GM12872 (cell line): ENCODE results near the gene SIAH3.

Experiments used
- TF ChIP-seq, protein P1 (sequence below): IDR thresholded peaks from 3 replicates; pipeline ENCODE4 v1.5.1; 2011; ENCODE audit warnings: low read depth, mild to moderate bottlenecking, low read length, moderate library complexity; ENCODE audit not compliant: insufficient read depth

Gene SIAH3, protein sequence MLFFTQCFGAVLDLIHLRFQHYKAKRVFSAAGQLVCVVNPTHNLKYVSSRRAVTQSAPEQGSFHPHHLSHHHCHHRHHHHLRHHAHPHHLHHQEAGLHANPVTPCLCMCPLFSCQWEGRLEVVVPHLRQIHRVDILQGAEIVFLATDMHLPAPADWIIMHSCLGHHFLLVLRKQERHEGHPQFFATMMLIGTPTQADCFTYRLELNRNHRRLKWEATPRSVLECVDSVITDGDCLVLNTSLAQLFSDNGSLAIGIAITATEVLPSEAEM

DNA sequence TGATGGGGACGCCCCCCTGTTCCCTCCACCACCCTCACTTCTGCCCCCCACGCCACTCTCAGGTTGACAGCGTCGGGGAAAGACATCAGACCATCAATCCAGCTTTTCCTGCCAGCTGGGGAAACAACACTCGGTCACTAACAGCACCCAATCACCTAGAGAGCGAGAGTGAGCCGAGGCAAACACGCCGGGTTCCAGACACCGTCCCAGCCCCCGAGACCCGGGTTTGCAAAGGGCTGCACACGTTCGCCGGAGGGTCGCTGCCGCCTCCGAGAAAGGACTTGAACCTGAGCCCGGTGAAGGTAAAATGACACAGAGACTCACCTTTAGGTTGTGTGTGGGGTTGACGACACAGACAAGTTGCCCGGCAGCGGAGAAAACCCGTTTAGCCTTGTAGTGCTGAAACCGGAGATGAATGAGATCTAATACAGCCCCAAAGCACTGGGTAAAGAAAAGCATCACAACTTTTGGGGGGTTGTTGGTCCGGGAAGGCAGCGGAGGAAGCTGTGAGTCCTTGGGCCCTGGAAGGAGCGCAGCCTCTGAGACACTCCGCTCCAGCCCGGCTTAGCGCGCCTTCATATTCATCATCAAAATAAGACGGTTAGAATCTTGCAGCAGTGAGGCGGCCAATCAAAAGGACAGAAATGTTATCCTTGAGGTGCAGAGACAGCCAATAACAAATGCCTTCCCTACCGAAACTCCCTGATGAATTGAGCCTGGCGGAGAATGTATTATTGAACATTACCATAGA lies at the start of gene SIAH3:
Gene SIAH3 (minus strand): TSS at position 583 of the 751 bp plus-strand sequence. CDS start 124 bp downstream, at position 459.
- TF ChIP-seq, protein P1, sequence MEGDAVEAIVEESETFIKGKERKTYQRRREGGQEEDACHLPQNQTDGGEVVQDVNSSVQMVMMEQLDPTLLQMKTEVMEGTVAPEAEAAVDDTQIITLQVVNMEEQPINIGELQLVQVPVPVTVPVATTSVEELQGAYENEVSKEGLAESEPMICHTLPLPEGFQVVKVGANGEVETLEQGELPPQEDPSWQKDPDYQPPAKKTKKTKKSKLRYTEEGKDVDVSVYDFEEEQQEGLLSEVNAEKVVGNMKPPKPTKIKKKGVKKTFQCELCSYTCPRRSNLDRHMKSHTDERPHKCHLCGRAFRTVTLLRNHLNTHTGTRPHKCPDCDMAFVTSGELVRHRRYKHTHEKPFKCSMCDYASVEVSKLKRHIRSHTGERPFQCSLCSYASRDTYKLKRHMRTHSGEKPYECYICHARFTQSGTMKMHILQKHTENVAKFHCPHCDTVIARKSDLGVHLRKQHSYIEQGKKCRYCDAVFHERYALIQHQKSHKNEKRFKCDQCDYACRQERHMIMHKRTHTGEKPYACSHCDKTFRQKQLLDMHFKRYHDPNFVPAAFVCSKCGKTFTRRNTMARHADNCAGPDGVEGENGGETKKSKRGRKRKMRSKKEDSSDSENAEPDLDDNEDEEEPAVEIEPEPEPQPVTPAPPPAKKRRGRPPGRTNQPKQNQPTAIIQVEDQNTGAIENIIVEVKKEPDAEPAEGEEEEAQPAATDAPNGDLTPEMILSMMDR = no peak

DNA sequence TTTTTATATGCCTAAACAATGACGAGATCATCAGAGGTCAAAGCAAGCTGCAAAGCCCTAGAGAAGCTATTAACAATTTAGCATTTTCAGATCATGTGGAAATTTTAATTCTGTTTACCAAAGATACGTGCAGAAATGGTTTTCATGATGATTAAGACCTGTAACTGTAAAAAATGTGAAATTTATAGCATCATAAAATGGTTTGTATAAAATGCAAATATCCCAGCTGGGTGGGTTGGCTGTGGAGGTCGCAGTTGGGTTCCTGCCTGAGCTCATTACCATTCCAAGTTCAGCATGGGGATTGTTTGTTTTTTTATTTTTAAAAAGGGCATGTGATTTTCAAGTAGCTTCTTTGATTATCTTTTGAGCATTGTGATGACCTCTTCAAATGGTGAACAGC lies 47.9 kb upstream of the SIAH3 start:
- TF ChIP-seq, protein P1 = no peak

DNA sequence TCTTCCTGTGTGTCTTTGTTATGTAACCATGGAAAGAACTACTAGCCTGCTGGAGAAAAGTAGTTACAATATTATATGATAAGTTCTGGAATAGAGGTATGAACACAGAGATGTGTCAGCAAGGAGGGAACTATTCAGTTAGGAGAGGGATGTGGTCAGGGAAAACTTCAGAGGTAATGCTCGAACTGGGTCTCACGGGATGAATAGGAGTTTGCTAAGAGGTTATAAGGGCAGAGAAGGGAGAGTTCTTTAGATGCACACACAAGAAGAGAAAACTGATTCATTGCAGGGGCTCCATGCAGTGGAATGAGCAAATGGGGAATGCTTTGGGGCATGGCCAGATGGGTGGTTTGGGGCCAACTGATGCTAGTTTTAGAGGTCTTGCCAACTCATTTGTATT lies 46.0 kb upstream of the SIAH3 start:
- TF ChIP-seq, protein P1 = no peak

DNA sequence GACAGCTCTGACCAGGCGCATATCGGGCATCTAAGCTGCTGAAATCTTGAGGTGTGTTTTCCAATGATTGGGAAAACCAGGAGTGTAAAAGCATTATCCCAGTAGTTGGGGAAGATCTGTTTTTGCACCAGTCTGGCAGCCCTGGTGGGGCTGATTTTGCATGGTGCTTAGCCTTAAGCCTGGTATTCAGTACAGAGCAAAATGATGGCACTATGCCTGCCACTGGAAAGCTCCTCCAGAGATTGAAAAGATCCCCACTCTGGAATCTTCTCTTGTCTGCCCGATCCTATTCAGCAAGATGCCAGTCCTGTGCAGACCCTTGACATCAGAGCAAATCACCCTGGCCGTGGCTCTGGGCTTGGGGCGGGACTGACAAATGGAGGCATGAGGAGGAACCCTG lies 44.7 kb upstream of the SIAH3 start:
- TF ChIP-seq, protein P1 = no peak

DNA sequence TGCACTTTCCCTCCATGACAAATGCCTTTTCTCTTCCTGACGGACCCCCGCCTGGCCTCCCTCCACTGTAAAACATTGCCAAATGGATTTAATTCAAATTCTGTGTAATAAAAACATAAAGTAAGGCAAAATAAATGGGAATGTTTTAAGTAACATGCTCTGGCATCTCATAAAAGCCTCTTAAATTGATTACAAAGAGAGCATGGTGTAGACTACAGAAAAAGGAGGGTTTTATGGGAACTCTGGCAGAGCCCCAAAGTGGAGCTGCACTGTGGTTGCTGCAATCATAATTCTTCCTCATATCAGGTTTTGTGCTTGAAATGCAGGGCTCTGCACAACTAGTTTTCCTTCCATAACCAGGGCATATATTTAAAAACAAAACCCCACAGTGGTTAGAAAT lies 44.3 kb upstream of the SIAH3 start:
- TF ChIP-seq, protein P1 = no peak

DNA sequence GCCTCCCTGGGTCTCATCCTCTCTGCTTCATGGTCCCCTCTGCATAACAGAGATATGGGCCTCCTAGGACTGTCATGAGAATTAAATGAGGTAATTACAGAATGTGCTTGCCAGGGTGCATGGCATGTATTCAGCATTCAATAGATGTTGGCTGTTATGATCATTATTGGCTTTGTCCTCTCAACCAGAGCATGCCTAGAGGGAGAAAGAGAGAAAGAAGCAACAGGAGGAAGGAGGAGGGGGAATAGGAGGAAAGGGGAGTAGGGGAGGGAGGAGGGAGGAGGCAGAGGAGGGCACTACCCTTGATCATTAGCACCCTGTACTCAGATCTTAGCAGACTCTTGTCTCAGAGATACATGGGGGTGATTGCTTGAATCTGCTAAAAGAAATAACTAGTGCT lies 41.0 kb upstream of the SIAH3 start:
- TF ChIP-seq, protein P1 = no peak

DNA sequence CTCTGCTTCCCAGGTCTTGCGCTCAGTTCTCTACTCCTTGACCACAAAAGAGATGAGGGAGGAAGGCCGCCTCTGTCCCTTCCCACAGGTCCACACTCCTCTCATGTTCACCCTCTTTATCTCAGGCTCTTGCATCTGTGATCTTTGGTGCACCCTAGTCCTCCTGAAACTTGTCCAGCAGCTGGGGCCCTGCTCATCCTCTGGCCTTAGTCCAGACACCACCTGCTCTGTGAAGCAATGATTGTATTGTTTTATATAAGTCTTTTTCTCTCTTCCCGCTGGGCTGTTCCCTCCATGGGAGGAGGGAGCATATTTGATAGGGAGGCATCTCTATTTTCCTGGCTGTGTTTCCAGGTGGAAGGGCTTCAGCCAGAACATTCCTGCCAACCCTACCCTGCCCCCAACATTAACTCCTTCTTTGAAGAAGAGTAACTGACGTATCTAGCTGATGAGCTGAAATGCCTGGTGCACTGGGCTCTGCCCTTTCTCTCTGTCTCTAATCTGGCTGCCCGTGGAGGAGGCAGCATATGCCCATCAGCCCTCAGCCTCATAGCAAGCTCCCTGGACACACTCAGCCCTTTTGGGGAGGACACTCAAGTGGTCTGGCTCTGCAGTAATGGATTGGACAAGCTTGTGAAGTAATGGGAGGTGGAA lies 38.2 kb upstream of the SIAH3 start:
- TF ChIP-seq, protein P1 = no peak
